ENCODE results near the gene ODC1. TPM values are rescaled to one million over a fixed set of nuclear protein-coding genes. Genes with fewer than 3 reads are reported as not detected.

Gene ODC1
- total RNA-seq, 1 donor from 2014 or later, result 715 TPM

GRCh38 chr2:10426726-10427617 is 21.2 kb downstream of the ODC1 start:
- H3K36me3 ChIP-seq (ENCODE audit: control insufficient read depth, insufficient read depth, low read length), result peaks cover 1% of the 10 kb centered on the region
- TF ChIP-seq CTCF (IDR thresholded peaks at IDR 0.05; ENCODE audit: insufficient read depth, low read length, severe bottlenecking), result no peak
- FAIRE-seq, result no peak
- no peaks in the 10 kb centered on the region for H3K27me3 ChIP-seq (ENCODE audit: control insufficient read depth, insufficient read depth, low read length)
- H3K4me3 ChIP-seq (ENCODE audit: low read depth, low read length), result no peak overlapping the region
- no peak for DNase-seq (ENCODE audit: low read depth)

- Histone ChIP-seq H3K36me3 (ENCODE audit: control insufficient read depth, insufficient read depth, low read length) (peaks cover 1% of the 10 kb centered on the region), H3K27me3 (ENCODE audit: control insufficient read depth, insufficient read depth, low read length) (no peaks in the 10 kb centered on the region), H3K4me3 (ENCODE audit: low read depth, low read length) (no peak overlapping the region)
- FAIRE-seq (no peak), DNase-seq (ENCODE audit: low read depth) (no peak)
- TF ChIP-seq CTCF (IDR thresholded peaks at IDR 0.05; ENCODE audit: insufficient read depth, low read length, severe bottlenecking), result no peak
These were observed 22.4 kb downstream of the ODC1 start for GRCh38 chr2:10425699-10426098.

GRCh38 chr2:10424916-10425505 is 23.1 kb downstream of the ODC1 start:
- TF ChIP-seq CTCF (IDR thresholded peaks at IDR 0.05; ENCODE audit: insufficient read depth, low read length, severe bottlenecking), result no peak

GRCh38 chr2:10424051-10424450 is 24.1 kb downstream of the ODC1 start:
- TF ChIP-seq CTCF (IDR thresholded peaks at IDR 0.05; ENCODE audit: insufficient read depth, low read length, severe bottlenecking), result no peak
- FAIRE-seq (no peak), DNase-seq (ENCODE audit: low read depth) (no peak)
- H3K4me3 ChIP-seq (ENCODE audit: low read depth, low read length), result no peak overlapping the region
- H3K36me3 ChIP-seq (ENCODE audit: control insufficient read depth, insufficient read depth, low read length), result peaks cover 1% of the 10 kb centered on the region
- no peaks in the 10 kb centered on the region for H3K27me3 ChIP-seq (ENCODE audit: control insufficient read depth, insufficient read depth, low read length)

More at GRCh38 chr2:10424916-10425505, 23.1 kb downstream of the ODC1 start:
- FAIRE-seq (no peak), DNase-seq (ENCODE audit: low read depth) (no peak)
- H3K4me3 ChIP-seq (ENCODE audit: low read depth, low read length), result no peak overlapping the region
- H3K27me3 ChIP-seq (ENCODE audit: control insufficient read depth, insufficient read depth, low read length), result no peaks in the 10 kb centered on the region
- peaks cover 1% of the 10 kb centered on the region for H3K36me3 ChIP-seq (ENCODE audit: control insufficient read depth, insufficient read depth, low read length)

- DNase-seq (ENCODE audit: low read depth) (no peak), FAIRE-seq (peak; percentile 36)
- Histone ChIP-seq H3K27me3 (ENCODE audit: control insufficient read depth, insufficient read depth, low read length) (no peaks in the 10 kb centered on the region), H3K36me3 (ENCODE audit: control insufficient read depth, insufficient read depth, low read length) (peaks cover 1% of the 10 kb centered on the region), H3K4me3 (ENCODE audit: low read depth, low read length) (no peak overlapping the region)
- TF ChIP-seq CTCF (IDR thresholded peaks at IDR 0.05; ENCODE audit: insufficient read depth, low read length, severe bottlenecking), result no peak
These were observed 24.7 kb downstream of the ODC1 start for GRCh38 chr2:10423400-10423774.
